Skin of body (tissue), 2 donors: ENCODE results near the gene AP2A2. TPM values are rescaled to one million over a fixed set of nuclear protein-coding genes. Genes with fewer than 3 reads are reported as not detected.
"Not testable (repeated sequence)": the region's sequence is repeated elsewhere in the genome, so short reads cannot be mapped to it uniquely, and the experiment has no call there.

Source experiments
- DNase-seq: peaks from one replicate; lab custom pipeline; 2025; lab: John Stamatoyannopoulos, UW
- total RNA-seq: library from RNA; depleted of rRNA; stranded (reverse); fragments of >200 nt; gene quantifications from one replicate; pipeline ENCODE4 v1.2.3, GENCODE V29; 2014

Gene AP2A2
- total RNA-seq, 1 donor from 2014 or later, result 29.1 TPM

DNA sequence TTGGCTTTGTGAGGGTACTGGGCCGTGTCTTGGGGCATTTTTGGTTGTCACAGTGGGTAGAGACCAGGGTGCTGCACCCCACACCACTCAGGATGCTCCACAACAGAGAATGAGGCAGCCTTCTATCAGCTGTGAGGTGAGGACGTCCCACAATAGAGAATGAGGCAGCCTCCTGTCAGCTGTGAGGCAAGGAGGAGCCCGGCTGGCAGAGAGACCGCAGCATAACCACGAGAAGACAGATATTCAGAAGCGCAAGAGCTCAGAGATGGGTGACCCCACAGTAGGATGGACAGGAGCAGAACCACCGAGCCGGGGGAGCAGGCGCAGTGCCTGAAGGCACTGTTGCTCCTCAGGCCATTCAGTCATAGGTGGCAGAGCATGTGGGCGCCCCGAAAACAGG lies 47.6 kb downstream of the AP2A2 start:
- no peak for DNase-seq

DNA sequence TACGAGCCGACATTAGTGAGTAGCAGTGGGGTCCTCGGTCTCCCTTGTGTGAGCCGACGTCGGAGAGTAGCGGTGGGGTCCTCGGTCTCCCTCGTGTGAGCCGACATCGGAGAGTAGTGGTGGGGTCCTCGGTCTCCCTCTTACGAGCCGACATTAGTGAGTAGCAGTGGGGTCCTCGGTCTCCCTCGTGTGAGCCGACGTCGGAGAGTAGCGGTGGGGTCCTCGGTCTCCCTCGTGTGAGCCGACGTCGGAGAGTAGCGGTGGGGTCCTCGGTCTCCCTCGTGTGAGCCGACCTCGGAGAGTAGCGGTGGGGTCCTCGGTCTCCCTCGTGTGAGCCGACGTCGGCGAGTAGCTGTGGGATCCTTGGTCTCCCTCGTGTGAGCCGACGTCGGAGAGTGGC lies 49.7 kb downstream of the AP2A2 start:
- DNase-seq, result not testable (repeated sequence)

- no peak for DNase-seq
These were observed 50.2 kb downstream of the AP2A2 start for GRCh38 chr11:975827-976226.

DNA sequence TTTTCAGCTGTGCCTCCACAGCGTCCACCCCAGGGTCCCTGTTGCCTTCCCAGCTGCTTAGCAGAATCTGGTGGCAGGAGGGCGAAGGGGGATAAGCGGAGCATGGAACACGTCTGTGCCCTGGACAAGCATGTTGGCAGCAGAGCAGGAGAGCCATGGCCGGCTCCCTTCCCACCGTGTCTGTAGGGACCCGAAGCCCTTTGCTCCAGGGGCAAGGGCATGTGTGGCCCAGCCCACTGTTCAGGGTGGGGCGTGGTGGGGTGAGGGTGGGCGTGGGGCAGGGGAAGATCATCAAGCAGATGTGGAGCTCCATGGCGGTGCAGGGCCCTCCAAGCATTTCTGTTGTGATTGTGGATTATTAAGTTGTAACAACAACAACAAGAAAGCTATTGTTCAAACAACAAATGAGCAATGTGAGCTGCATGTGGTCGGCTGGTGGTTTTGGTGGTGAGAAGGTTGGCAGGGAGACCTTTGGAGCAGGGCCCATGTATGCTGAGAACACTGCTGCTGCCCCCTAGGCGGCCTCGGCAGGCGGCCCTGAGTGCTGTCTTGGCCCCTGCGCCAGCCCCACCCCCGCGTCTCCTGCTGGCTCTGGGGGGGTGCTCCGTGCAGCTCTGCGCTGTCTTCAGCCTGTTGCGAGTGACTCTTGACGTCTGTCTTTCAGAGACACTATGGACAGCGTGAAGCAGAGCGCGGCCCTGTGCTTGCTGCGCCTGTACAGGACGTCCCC lies 50.9 kb downstream of the AP2A2 start:
- peak; percentile 18 for DNase-seq

GRCh38 chr11:977830-978720 lies 52.4 kb downstream of the AP2A2 start:
- DNase-seq, result no peak

DNA sequence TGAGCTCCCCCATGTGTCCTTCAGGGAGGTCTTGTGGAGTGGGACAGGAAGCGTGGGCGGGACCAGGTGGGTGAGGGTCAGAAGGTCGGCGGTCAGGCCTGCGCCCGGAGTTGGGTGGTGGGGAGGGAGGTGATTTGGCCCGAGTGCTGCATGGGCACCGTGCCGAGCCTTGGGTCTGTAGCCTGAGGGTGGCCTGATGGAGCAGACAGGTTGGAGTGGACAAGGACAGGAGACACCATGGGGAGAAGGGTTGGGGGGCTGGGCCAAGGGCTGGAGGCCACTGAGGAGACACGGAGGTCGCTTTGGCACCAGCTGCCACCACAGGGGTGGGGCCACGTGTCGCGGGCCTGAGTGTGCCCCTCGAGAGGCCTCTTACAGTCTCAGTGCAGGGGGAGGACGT lies 53.1 kb downstream of the AP2A2 start:
- DNase-seq, result no peak

- DNase-seq, result no peak
These were observed 55.0 kb downstream of the AP2A2 start for GRCh38 chr11:980438-981357.

- DNase-seq, result no peak
These were observed 56.1 kb downstream of the AP2A2 start for GRCh38 chr11:981764-982163.

GRCh38 chr11:984546-984945 lies 58.9 kb downstream of the AP2A2 start:
- DNase-seq, result no peak

- no peak for DNase-seq
These were observed 59.7 kb downstream of the AP2A2 start for GRCh38 chr11:985406-985805.

DNA sequence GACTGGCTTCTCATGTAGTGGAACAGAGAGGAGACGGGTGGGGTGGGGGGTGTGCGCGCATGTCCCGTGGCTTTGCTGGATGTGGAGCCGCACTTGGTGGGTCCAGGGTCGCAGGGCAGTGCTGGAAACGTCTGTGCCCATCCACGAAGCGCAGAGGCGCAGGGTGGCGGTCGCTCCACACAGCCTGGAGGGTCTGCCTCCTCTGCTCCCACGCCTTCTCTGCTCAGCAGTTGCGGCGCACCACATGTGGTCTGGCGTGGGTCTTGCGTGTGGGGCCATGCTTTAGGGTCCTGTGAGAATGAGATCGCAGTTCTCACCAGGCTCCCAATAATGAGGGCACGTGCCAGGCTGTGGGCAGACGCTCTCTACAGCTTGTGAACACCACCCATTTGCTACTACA lies 60.2 kb downstream of the AP2A2 start:
- no peak for DNase-seq

- DNase-seq, result no peak
These were observed 60.7 kb downstream of the AP2A2 start for GRCh38 chr11:986270-986951.

- DNase-seq, result no peak
These were observed 61.3 kb downstream of the AP2A2 start for GRCh38 chr11:986952-987305.

GRCh38 chr11:987671-988070 lies 62.0 kb downstream of the AP2A2 start:
- no peak for DNase-seq

- no peak for DNase-seq
These were observed 64.4 kb downstream of the AP2A2 start for GRCh38 chr11:990101-990500.

DNA sequence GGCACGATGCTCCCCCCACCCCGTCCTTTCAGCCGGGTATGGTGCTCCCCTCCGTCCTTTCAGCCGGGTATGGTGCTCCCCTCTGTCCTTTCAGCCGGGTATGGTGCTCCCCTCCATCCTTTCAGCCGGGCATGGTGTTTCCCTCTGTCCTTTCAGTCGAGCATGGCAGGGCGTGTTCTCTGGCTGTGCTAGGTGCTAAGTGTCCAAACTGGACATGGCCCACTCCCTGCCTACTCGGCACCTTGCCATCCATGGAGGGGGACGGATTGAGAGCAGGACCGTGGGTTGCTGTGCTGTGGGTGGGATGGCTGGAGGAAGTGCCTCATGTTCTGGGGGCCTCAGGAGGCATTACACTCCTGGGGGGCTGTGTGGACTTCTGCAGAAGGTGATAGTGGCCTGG lies 65.4 kb downstream of the AP2A2 start:
- no peak for DNase-seq

DNA sequence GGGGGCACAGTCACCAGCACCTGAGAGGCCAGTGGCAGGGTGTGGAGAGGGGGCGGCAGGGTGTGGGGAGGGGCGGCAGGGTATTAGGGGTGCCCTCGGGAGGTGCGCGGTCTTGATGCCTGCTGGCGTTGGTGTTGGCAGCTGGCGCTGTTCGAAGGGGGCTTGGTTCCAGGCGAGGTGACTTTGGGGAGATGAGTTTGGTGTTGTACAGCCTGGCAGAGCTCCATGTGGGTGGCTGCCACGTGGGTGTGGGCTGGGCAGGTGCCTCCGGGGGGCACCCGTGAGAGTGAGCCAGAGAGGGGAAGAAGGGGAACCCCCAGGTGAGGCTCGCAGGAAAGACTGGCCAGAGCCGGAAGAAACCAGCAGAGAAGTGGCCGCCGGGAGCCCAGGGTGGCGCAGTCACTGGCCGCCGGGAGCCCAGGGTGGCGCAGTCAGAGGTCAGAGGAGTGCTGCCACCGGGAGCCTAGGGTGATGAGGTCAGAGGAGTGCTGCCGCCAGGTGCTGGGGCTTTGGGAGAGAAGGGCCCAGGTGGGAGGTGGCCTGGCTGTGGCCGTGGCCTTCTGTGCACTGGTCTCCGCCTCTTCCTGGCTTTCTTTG lies 66.1 kb downstream of the AP2A2 start:
- DNase-seq, result no peak

- DNase-seq, result no peak
These were observed 66.9 kb downstream of the AP2A2 start for GRCh38 chr11:992577-992976.

GRCh38 chr11:993632-994167 lies 68.0 kb downstream of the AP2A2 start:
- no peak for DNase-seq

DNA sequence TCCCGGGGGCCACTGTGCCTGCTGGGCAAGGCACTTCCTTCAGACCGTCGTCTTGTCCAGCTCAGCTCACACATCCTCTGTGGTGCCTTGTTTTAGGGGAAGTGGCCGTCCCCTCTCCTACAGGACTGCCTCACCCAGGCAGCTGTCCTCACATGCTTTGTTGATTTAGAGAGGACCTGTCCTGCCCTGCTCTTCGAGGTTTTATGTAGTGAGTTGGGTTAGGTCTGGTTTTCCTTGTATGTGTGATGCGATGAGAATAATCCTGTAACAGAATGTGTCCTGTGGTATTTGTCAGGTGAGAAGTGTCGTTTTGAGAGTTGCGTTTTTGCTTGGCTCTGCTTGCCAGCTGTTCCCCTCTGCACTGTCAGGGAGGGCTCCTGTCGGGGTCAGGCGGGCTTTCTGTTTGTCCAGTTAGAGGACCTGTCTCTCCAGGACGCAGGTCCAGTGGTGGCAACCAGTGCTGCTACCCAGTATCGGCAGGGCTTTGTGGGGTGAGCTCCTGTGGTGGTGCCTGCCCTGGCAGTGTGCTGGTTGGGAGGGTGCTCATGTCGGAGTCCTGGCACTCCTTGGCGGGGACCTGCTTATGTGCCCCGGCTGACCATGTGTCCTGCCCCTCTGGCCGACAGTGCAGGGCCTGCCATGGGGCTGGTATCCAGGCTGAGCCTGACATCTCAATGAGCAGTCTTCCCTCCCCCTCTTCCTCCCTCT lies 69.5 kb downstream of the AP2A2 start:
- DNase-seq, result no peak
